NOMO-1 treated with dmso at 0.1 percent for 144 hours (cell line): ENCODE data around the gene FBXO42.

Source experiments
- DNase-seq: peaks from one replicate; lab custom pipeline; 2025; ENCODE audit not compliant: unreplicated experiment; lab: John Stamatoyannopoulos, UW

The FBXO42 gene

GRCh38 chr1:16351994-16352841 lies at the start of gene FBXO42:
TSS of gene FBXO42 (minus strand) at chr1:16352480. CDS start at chr1:16315418, 37,062 bp downstream.
- peak; percentile 83 for DNase-seq

GRCh38 chr1:16398371-16398953 lies 46.2 kb upstream of the FBXO42 start:
- no peak for DNase-seq

GRCh38 chr1:16397120-16397519 lies 44.8 kb upstream of the FBXO42 start:
- no peak for DNase-seq

GRCh38 chr1:16396591-16396990 lies 44.3 kb upstream of the FBXO42 start:
- DNase-seq: no peak

- no peak for DNase-seq
These were observed 42.7 kb upstream of the FBXO42 start for GRCh38 chr1:16394977-16395376.

- DNase-seq: no peak
These were observed 41.6 kb upstream of the FBXO42 start for GRCh38 chr1:16393570-16394521.

GRCh38 chr1:16392740-16393569 lies 40.7 kb upstream of the FBXO42 start:
- DNase-seq: no peak

GRCh38 chr1:16391411-16391810 lies 39.1 kb upstream of the FBXO42 start:
- no peak for DNase-seq

GRCh38 chr1:16387201-16388188 lies 35.2 kb upstream of the FBXO42 start:
- no peak for DNase-seq

GRCh38 chr1:16386454-16387113 lies 34.3 kb upstream of the FBXO42 start:
- no peak for DNase-seq

- no peak for DNase-seq
These were observed 33.6 kb upstream of the FBXO42 start for GRCh38 chr1:16385659-16386453.

GRCh38 chr1:16383888-16384287 lies 31.6 kb upstream of the FBXO42 start:
- no peak for DNase-seq

GRCh38 chr1:16380868-16381267 lies 28.6 kb upstream of the FBXO42 start:
- no peak for DNase-seq

- DNase-seq: no peak
These were observed 26.2 kb upstream of the FBXO42 start for GRCh38 chr1:16378443-16378842.

- DNase-seq: no peak
These were observed 24.7 kb upstream of the FBXO42 start for GRCh38 chr1:16376971-16377370.

GRCh38 chr1:16375521-16376340 lies 23.5 kb upstream of the FBXO42 start:
- DNase-seq: no peak

GRCh38 chr1:16374266-16374665 lies 22.0 kb upstream of the FBXO42 start:
- DNase-seq: no peak
